Fibroblast of lung (primary cell): ENCODE results near the gene NAA60. TPM values are rescaled to one million over a fixed set of nuclear protein-coding genes. Genes with fewer than 3 reads are reported as not detected.

Experiments used
- DNase-seq, 2 donors: peaks; one replicate each; pipeline versions ENCODE4 v3.0.0 to v3.0.0-alpha.2; 2010; ENCODE audit warnings: low read depth in 2 of 2
- H2AFZ ChIP-seq: 2 replicates; pipeline ENCODE4 v1.5.1; 2012; ENCODE audit warnings: low read length, control low read depth, inconsistent platforms
- H3K27ac ChIP-seq: 2 replicates; pipeline ENCODE4 v1.5.1; 2011; ENCODE audit warnings: low read length, control low read depth; ENCODE audit not compliant: insufficient read depth
- H3K27me3 ChIP-seq: 2 replicates; pipeline ENCODE4 v1.5.1; 2011; ENCODE audit warnings: mild to moderate bottlenecking, low read length; ENCODE audit not compliant: control insufficient read depth, insufficient read depth
- H3K36me3 ChIP-seq: 2 replicates; pipeline ENCODE4 v1.5.1; 2011; ENCODE audit warnings: low read length; ENCODE audit not compliant: control insufficient read depth, insufficient read depth
- H3K4me1 ChIP-seq: 2 replicates; pipeline ENCODE4 v1.5.1; 2011; ENCODE audit warnings: low read length; ENCODE audit not compliant: control insufficient read depth, insufficient read depth; ENCODE audit errors: extremely low read depth
- H3K4me2 ChIP-seq: 2 replicates; pipeline ENCODE4 v1.5.1; 2011; ENCODE audit warnings: low read length, control low read depth; ENCODE audit not compliant: insufficient read depth; ENCODE audit errors: extremely low read depth
- H3K4me3 ChIP-seq, 4 experiments: fragments of 200-600 bp in 1 of 4; sonication (generic) in 1 of 4; replicated peaks in 1 of 4; 2 replicates each; pipeline ENCODE4 v1.5.1; 2011 to 2016; ENCODE audit warnings: low read length in 4 of 4, low read depth in 3 of 4, mild to moderate bottlenecking in 3 of 4, control low read depth in 2 of 4, inconsistent platforms in 1 of 4, mixed read lengths in 1 of 4; ENCODE audit not compliant: insufficient read depth in 1 of 4; ENCODE audit errors: control extremely low read depth in 1 of 4
- H3K79me2 ChIP-seq: 2 replicates; pipeline ENCODE4 v1.5.1; 2012; ENCODE audit warnings: mild to moderate bottlenecking, low read length, inconsistent platforms; ENCODE audit not compliant: control insufficient read depth, insufficient read depth
- H3K9ac ChIP-seq: 2 replicates; pipeline ENCODE4 v1.5.1; 2011; ENCODE audit warnings: mild to moderate bottlenecking, low read length, control low read depth; ENCODE audit not compliant: insufficient read depth
- H3K9me3 ChIP-seq: 2 replicates; pipeline ENCODE4 v1.5.1; 2012; ENCODE audit warnings: low read depth, low read length; ENCODE audit not compliant: control insufficient read depth, insufficient read depth
- H4K20me1 ChIP-seq: 2 replicates; pipeline ENCODE4 v1.5.1; 2011; ENCODE audit warnings: low read length; ENCODE audit not compliant: control insufficient read depth, insufficient read depth; ENCODE audit errors: extremely low read depth
- EZH2 ChIP-seq: IDR thresholded peaks from 2 replicates; pipeline ENCODE4 v1.5.1; 2012; ENCODE audit warnings: low read length, control low read depth, mild to moderate bottlenecking; ENCODE audit errors: missing control alignments
- polyA plus RNA-seq, 2 donors: library from polyadenylated mRNA; depleted of rRNA in 1 of 2; stranded (reverse) in 1 of 2; unstranded in 1 of 2; fragments of >200 nt; gene quantifications; 2 replicates each; pipeline ENCODE4 v1.2.1, GENCODE V29; 2011 to 2012; ENCODE audit warnings: missing spikeins in 1 of 2
- total RNA-seq: library from RNA; depleted of rRNA; stranded (reverse); fragments of >200 nt; gene quantifications from 2 replicates; pipeline ENCODE4 v1.2.1, GENCODE V29; 2014
- TF ChIP-seq, protein P1 (sequence below), 2 donors: IDR thresholded peaks in 1 of 2; conservative IDR thresholded peaks in 1 of 2; 1 replicate in 1 of 2; 2 replicates in 1 of 2; pipeline ENCODE4 v1.5.1; 2011 to 2012; ENCODE audit warnings: low read length in 2 of 2, control low read depth in 1 of 2, inconsistent platforms in 1 of 2, low read depth in 1 of 2, mild to moderate bottlenecking in 1 of 2

Gene NAA60
- total and polyA plus RNA-seq, 2 donors (not counting 1 experiment from before 2014, with no cell fraction given), result 12.6 to 33.6 TPM

DNA sequence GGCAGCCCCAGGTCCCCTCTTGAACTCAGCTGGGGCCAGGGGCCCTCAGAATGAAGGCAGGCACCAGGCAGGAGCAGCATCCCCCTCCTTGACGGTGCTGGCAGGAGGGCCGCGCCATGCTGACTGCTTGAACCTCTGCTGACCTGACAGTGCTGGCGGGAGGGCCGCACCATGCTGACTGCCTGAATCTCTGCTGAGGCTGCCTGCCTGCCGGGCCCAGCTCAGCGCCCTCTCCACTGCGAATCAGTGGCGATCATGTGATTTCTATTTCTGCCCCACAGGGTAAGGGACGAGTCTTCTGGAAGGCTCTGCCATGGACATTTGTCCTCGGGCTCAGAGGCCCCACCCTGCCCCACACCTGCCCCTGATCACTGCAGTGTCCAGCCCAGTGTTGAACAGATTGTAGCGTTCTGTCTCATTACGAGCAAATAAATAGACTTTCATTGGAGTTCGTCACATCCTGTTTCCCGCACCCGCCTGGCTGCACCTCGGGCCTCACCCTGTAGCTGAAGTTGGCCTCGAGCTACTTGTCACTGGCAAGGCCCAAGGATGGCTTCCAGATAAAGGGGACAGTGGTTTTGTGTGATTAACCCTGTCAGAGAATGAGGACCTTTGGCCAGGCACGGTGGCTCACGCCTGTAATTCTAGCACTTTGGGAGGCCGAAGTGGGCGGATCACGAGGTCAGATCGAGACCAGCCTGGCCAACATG is 43.2 kb downstream of the NAA60 start:
- peaks cover 23% of the 10 kb centered on the region for H3K36me3 ChIP-seq
- no peaks in the 10 kb centered on the region for H3K4me1 ChIP-seq
- no peaks in the 10 kb centered on the region for H3K27me3 ChIP-seq
- no peaks in the 10 kb centered on the region for H4K20me1 ChIP-seq
- H3K4me2 ChIP-seq, result no peak overlapping the region
- H3K9me3 ChIP-seq, result no peaks in the 10 kb centered on the region
- DNase-seq, result no peak
- H3K4me3 ChIP-seq, result no peak overlapping the region
- TF ChIP-seq EZH2, result no peak
- TF ChIP-seq, protein P1, sequence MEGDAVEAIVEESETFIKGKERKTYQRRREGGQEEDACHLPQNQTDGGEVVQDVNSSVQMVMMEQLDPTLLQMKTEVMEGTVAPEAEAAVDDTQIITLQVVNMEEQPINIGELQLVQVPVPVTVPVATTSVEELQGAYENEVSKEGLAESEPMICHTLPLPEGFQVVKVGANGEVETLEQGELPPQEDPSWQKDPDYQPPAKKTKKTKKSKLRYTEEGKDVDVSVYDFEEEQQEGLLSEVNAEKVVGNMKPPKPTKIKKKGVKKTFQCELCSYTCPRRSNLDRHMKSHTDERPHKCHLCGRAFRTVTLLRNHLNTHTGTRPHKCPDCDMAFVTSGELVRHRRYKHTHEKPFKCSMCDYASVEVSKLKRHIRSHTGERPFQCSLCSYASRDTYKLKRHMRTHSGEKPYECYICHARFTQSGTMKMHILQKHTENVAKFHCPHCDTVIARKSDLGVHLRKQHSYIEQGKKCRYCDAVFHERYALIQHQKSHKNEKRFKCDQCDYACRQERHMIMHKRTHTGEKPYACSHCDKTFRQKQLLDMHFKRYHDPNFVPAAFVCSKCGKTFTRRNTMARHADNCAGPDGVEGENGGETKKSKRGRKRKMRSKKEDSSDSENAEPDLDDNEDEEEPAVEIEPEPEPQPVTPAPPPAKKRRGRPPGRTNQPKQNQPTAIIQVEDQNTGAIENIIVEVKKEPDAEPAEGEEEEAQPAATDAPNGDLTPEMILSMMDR (conservative IDR thresholded peaks at IDR 0.05 in 1 of 2, IDR thresholded peaks at IDR 0.05 in 1 of 2; ENCODE audit: low read depth in 1 of 2, low read length in 2 of 2), result no peak
- H3K79me2 ChIP-seq, result no peaks in the 10 kb centered on the region
- H3K9ac ChIP-seq, result no peak overlapping the region
- no peak overlapping the region for H2AFZ ChIP-seq
- H3K27ac ChIP-seq, result no peak overlapping the region

GRCh38 chr16:3487521-3488410 is 44.3 kb downstream of the NAA60 start:
- no peak for DNase-seq
- TF ChIP-seq EZH2, result no peak
- TF ChIP-seq, protein P1 (conservative IDR thresholded peaks at IDR 0.05 in 1 of 2, IDR thresholded peaks at IDR 0.05 in 1 of 2; ENCODE audit: low read depth in 1 of 2, low read length in 2 of 2), result no peak
- no peaks in the 10 kb centered on the region for H4K20me1 ChIP-seq

GRCh38 chr16:3488801-3489200 is 45.3 kb downstream of the NAA60 start:
- Histone ChIP-seq H3K9me3 (no peaks in the 10 kb centered on the region), H3K79me2 (no peaks in the 10 kb centered on the region), H4K20me1 (no peaks in the 10 kb centered on the region), H3K27me3 (no peaks in the 10 kb centered on the region), H3K4me2 (no peak overlapping the region), H3K4me1 (no peaks in the 10 kb centered on the region), H2AFZ (no peak overlapping the region), H3K9ac (no peak overlapping the region), H3K36me3 (peaks cover 16% of the 10 kb centered on the region), H3K4me3 (no peak overlapping the region), H3K27ac (no peak overlapping the region)
- no peak for TF ChIP-seq EZH2
- TF ChIP-seq, protein P1 (conservative IDR thresholded peaks at IDR 0.05 in 1 of 2, IDR thresholded peaks at IDR 0.05 in 1 of 2; ENCODE audit: low read depth in 1 of 2, low read length in 2 of 2), result no peak
- no peak for DNase-seq

More at GRCh38 chr16:3487521-3488410, 44.3 kb downstream of the NAA60 start:
- Histone ChIP-seq H3K9ac (no peak overlapping the region), H3K36me3 (peaks cover 21% of the 10 kb centered on the region), H3K79me2 (no peaks in the 10 kb centered on the region), H3K4me1 (no peaks in the 10 kb centered on the region), H3K27me3 (no peaks in the 10 kb centered on the region), H2AFZ (no peak overlapping the region), H3K9me3 (no peaks in the 10 kb centered on the region), H3K4me3 (no peak overlapping the region), H3K4me2 (no peak overlapping the region), H3K27ac (no peak overlapping the region)
